B cell (primary cell): ENCODE results near the gene KCND2.

ENCODE experiments used
- EZH2 ChIP-seq: IDR thresholded peaks from 2 replicates; pipeline ENCODE4 v1.6.1; 2012; ENCODE audit warnings: borderline replicate concordance, low read depth, mild to moderate bottlenecking, moderate library complexity, low read length; ENCODE audit not compliant: insufficient read depth, poor library complexity, severe bottlenecking
- TF ChIP-seq, protein P1 (sequence below): fragments of 200-600 bp; IDR thresholded peaks from one replicate; pipeline ENCODE4 v1.8.0; 2022; ENCODE audit warnings: antibody characterized with exemption, mild to moderate bottlenecking

DNA sequence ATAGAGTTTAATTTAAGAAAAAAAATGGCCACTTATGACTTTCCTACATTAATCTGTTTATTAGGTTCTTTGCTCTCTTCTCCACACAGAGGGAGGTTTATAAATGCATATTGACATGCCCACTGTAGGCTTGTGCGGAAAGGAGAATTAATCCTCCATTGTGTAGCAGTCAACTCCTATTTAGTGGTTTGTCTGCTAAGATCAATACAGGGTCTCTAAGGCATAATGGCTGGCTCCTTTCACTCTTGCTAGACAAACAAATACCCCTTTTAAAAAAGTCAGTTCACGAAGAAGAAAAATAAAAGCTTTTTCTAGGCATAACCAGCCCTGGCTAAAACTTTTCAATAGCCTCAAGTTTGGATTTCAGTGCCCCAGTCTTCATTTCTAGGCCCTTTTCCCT is 443.3 kb downstream of the KCND2 start:
- TF ChIP-seq, protein P1, sequence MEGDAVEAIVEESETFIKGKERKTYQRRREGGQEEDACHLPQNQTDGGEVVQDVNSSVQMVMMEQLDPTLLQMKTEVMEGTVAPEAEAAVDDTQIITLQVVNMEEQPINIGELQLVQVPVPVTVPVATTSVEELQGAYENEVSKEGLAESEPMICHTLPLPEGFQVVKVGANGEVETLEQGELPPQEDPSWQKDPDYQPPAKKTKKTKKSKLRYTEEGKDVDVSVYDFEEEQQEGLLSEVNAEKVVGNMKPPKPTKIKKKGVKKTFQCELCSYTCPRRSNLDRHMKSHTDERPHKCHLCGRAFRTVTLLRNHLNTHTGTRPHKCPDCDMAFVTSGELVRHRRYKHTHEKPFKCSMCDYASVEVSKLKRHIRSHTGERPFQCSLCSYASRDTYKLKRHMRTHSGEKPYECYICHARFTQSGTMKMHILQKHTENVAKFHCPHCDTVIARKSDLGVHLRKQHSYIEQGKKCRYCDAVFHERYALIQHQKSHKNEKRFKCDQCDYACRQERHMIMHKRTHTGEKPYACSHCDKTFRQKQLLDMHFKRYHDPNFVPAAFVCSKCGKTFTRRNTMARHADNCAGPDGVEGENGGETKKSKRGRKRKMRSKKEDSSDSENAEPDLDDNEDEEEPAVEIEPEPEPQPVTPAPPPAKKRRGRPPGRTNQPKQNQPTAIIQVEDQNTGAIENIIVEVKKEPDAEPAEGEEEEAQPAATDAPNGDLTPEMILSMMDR: no peak
- no peak for TF ChIP-seq EZH2
